C4-2B (cell line): ENCODE results near the gene PGRMC1.

Experiments used
- CTCF ChIP-seq: fragments of 450-650 bp; conservative IDR thresholded peaks from 2 replicates; pipeline ENCODE4 v1.5.1; 2017; ENCODE audit warnings: mild to moderate bottlenecking
- ZFX ChIP-seq: fragments of 450-650 bp; IDR thresholded peaks from 2 replicates; pipeline ENCODE4 v1.6.1; 2017

- no peak for TF ChIP-seq CTCF
- no peak for TF ChIP-seq ZFX
Observed at GRCh38 chrX:119222932-119223331, 13.2 kb upstream of the PGRMC1 start.
